ENCODE results near the gene ATXN2. TPM values are rescaled to one million over a fixed set of nuclear protein-coding genes. Genes with fewer than 3 reads are reported as not detected.

Gene ATXN2, protein sequence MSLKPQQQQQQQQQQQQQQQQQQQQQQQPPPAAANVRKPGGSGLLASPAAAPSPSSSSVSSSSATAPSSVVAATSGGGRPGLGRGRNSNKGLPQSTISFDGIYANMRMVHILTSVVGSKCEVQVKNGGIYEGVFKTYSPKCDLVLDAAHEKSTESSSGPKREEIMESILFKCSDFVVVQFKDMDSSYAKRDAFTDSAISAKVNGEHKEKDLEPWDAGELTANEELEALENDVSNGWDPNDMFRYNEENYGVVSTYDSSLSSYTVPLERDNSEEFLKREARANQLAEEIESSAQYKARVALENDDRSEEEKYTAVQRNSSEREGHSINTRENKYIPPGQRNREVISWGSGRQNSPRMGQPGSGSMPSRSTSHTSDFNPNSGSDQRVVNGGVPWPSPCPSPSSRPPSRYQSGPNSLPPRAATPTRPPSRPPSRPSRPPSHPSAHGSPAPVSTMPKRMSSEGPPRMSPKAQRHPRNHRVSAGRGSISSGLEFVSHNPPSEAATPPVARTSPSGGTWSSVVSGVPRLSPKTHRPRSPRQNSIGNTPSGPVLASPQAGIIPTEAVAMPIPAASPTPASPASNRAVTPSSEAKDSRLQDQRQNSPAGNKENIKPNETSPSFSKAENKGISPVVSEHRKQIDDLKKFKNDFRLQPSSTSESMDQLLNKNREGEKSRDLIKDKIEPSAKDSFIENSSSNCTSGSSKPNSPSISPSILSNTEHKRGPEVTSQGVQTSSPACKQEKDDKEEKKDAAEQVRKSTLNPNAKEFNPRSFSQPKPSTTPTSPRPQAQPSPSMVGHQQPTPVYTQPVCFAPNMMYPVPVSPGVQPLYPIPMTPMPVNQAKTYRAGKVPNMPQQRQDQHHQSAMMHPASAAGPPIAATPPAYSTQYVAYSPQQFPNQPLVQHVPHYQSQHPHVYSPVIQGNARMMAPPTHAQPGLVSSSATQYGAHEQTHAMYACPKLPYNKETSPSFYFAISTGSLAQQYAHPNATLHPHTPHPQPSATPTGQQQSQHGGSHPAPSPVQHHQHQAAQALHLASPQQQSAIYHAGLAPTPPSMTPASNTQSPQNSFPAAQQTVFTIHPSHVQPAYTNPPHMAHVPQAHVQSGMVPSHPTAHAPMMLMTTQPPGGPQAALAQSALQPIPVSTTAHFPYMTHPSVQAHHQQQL
- total RNA-seq (ENCODE audit: low replicate concordance), result 45.7 and 114 TPM in 2 replicates

DNA sequence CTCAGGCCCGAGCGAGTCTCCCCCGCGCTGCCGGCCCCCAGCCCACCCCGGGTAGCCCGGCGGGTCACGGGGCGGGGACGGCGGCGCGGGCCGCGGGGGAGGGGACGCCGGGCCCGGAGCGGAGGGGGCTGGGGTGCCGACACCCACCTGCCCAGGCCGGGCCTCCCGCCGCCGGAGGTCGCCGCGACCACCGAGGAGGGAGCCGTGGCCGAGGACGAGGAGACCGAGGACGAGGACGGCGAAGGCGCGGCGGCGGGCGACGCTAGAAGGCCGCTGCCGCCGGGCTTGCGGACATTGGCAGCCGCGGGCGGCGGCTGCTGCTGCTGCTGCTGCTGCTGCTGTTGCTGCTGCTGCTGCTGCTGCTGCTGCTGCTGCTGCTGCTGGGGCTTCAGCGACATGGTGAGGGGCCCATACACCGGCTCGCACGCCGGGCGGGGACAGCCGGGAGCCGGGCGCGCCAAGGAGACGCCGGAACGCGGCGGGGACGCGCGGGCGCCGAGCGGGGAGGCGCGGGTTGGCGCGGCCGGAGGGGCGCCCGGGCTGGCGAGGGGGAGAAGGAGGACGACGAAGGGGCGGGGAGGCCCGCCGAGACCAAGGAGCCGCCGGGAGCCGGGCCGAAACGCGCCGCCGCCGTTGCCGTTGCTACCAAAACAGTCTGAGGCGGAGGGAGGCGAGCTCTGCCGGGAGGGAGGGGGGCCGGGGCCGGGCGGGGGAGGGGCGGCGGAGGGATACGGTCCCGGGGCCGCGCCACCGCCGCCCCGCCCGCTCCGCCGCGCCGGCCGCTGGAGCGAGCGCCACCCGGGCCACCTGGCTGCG, at the start of gene ATXN2:
TSS of gene ATXN2 (minus strand) at position 679 of the 816 bp plus-strand sequence. CDS start at position 398, 281 bp downstream.
- peak within 1 kb of the TSS; percentile 85 for H3K4me3 ChIP-seq (ENCODE audit: low read depth, low read length)
- peak; percentile 57 for DNase-seq (ENCODE audit: low read depth)
- TF ChIP-seq, protein P1, sequence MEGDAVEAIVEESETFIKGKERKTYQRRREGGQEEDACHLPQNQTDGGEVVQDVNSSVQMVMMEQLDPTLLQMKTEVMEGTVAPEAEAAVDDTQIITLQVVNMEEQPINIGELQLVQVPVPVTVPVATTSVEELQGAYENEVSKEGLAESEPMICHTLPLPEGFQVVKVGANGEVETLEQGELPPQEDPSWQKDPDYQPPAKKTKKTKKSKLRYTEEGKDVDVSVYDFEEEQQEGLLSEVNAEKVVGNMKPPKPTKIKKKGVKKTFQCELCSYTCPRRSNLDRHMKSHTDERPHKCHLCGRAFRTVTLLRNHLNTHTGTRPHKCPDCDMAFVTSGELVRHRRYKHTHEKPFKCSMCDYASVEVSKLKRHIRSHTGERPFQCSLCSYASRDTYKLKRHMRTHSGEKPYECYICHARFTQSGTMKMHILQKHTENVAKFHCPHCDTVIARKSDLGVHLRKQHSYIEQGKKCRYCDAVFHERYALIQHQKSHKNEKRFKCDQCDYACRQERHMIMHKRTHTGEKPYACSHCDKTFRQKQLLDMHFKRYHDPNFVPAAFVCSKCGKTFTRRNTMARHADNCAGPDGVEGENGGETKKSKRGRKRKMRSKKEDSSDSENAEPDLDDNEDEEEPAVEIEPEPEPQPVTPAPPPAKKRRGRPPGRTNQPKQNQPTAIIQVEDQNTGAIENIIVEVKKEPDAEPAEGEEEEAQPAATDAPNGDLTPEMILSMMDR (IDR thresholded peaks at IDR 0.05; ENCODE audit: insufficient read depth, low read length), result no peak

DNA sequence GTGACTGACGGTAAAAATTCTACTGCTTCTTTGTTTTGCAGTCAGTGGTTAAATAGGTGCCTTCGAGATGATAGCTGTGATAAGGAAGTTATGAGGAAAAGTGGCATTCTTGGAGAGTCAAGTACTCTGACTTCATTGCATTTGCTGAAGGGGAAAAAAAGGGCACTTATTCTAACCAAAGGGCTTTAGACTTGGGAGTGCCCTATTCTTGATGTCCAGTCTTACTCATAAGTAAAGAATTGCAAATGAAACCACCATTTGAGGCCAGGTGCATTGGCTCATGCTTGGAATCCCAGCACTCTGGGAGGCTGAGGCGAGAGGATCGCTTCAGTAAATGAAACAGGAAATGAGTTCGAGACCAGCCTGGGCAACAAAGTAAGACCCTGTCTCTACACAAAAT, 46.3 kb upstream of the ATXN2 start:
- no peak for DNase-seq (ENCODE audit: low read depth)
- TF ChIP-seq, protein P1 (IDR thresholded peaks at IDR 0.05; ENCODE audit: insufficient read depth, low read length), result no peak
- no peak overlapping the region for H3K4me3 ChIP-seq (ENCODE audit: low read depth, low read length)

DNA sequence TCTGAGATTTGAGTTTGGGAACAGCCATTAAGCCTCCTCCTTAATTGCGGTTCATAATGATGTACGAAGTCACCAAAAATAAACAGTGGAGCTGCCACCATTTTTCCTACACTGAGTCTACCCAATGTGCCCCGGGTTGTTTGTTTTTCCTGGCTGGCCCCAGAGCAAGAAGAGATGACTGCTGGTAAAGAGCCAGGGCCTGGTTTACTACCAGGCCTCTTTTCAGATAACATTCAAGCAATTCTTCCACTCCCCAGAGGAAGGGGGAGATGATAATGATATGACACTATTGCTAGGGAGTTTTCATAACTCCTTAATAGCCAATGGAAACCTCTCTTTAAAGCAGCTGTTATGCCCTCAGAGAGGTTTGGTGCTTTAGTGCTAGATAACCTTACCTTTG, 44.3 kb upstream of the ATXN2 start:
- no peak overlapping the region for H3K4me3 ChIP-seq (ENCODE audit: low read depth, low read length)
- TF ChIP-seq, protein P1 (IDR thresholded peaks at IDR 0.05; ENCODE audit: insufficient read depth, low read length), result no peak
- peak; percentile 69 for DNase-seq (ENCODE audit: low read depth)

DNA sequence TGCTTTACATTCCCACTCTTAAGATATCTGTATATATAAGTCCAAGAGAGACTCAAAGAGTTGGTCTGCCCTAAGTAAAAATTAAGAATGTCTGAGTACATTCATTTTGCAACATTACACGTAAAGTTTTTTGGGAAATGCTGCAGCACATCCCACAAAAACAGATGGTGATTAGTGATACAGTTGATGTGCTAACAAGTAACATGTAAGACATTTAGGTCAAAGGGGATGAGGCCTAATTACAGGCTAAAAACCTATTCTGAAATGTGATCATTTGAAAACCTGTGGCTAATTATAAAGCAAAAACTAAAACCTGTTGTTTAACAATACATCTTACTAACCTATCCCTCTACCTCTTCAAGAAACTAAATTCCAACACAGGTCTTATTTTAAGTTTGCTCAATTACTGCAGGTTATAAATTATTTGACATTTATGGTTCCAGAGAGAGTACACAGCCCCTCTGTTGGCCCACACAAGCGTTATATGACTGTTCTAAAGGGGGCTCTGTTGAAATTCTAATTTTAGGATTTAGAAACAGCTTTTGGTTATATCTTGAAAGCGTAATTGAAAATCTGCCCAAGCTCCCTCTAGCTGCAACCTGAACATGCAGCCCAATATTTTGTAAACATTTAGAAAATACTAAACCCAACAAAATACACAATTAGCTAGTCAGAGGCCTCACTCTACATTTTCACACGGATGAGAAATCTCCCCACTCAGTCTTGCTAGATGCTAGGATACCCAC, 43.7 kb upstream of the ATXN2 start:
- TF ChIP-seq, protein P1 (IDR thresholded peaks at IDR 0.05; ENCODE audit: insufficient read depth, low read length), result peak; percentile 22
- H3K4me3 ChIP-seq (ENCODE audit: low read depth, low read length), result no peak overlapping the region
- DNase-seq (ENCODE audit: low read depth), result no peak

DNA sequence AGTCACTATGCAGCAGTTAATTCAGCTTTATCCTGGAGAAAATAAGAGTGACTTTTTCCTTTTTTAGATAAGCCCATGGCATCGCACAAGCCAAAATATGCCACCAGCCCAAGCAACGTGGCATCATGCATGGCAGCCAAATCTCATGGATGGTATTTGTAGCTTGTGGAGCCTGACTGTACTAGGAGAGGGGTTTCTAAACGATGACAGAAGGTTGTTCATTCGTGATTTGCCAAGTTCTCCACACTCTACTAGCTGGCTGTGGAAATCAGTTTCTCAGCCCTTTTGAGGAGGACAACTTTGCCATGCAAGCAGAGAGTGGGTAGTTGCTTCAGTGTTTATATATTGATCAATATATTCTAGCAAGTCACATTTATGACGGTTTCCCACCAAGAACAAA, 41.4 kb upstream of the ATXN2 start:
- TF ChIP-seq, protein P1 (IDR thresholded peaks at IDR 0.05; ENCODE audit: insufficient read depth, low read length), result no peak
- no peak overlapping the region for H3K4me3 ChIP-seq (ENCODE audit: low read depth, low read length)
- DNase-seq (ENCODE audit: low read depth), result no peak

Measured in fibroblast of the aortic adventitia (primary cell).